Liver (tissue), 9 donors: ENCODE measurements around the gene SLC35F4. TPM values are rescaled to one million over a fixed set of nuclear protein-coding genes. Genes with fewer than 3 reads are reported as not detected.

Source experiments
- DNase-seq: peaks from one replicate; pipeline ENCODE4 v3.0.0-alpha.2; 2017; ENCODE audit warnings: low spot score
- H3K27ac ChIP-seq, 2 donors: one replicate each; pipeline ENCODE4 v1.7.0; 2013; ENCODE audit warnings: inconsistent platforms in 2 of 2, low read length in 2 of 2, control low read depth in 1 of 2, low read depth in 1 of 2, mild to moderate bottlenecking in 1 of 2
- H3K27me3 ChIP-seq, 4 donors: one replicate each; pipeline versions ENCODE4 v1.6.1 to v1.7.0; 2013; ENCODE audit warnings: low read length in 3 of 4, inconsistent platforms in 1 of 4, mild to moderate bottlenecking in 1 of 4, moderate library complexity in 1 of 4; ENCODE audit not compliant: control insufficient read depth in 4 of 4, insufficient read depth in 4 of 4
- H3K36me3 ChIP-seq, 4 donors: one replicate each; pipeline versions ENCODE4 v1.6.1 to v1.7.0; 2013; ENCODE audit warnings: low read length in 3 of 4, mild to moderate bottlenecking in 3 of 4, low read depth in 1 of 4, moderate library complexity in 1 of 4; ENCODE audit not compliant: control insufficient read depth in 4 of 4, insufficient read depth in 3 of 4
- H3K4me1 ChIP-seq, 4 donors: one replicate each; pipeline versions ENCODE4 v1.6.1 to v1.7.0; 2013; ENCODE audit warnings: low read length in 3 of 4, mild to moderate bottlenecking in 3 of 4, moderate library complexity in 1 of 4; ENCODE audit not compliant: control insufficient read depth in 4 of 4, insufficient read depth in 4 of 4
- H3K4me3 ChIP-seq, 3 donors: one replicate each; pipeline versions ENCODE4 v1.6.1 to v1.7.0; 2013; ENCODE audit warnings: low read length in 3 of 3, control low read depth in 1 of 3, low read depth in 1 of 3, mild to moderate bottlenecking in 1 of 3
- H3K9ac ChIP-seq, 2 donors: one replicate each; pipeline ENCODE4 v1.7.0; 2013; ENCODE audit warnings: low read length in 2 of 2, mild to moderate bottlenecking in 2 of 2, moderate library complexity in 2 of 2, control low read depth in 1 of 2, low read depth in 1 of 2
- H3K9me3 ChIP-seq, 4 donors: one replicate each; pipeline versions ENCODE4 v1.6.1 to v1.7.0; 2013; ENCODE audit warnings: low read length in 3 of 4; ENCODE audit not compliant: control insufficient read depth in 4 of 4
- ATF3 ChIP-seq: IDR thresholded peaks from 2 replicates; pipeline ENCODE4 v1.6.1; 2016; ENCODE audit warnings: antibody characterized with exemption
- EGR1 ChIP-seq, 2 donors: IDR thresholded peaks; 2 replicates each; pipeline ENCODE4 v1.6.1; 2016 to 2018; ENCODE audit warnings: antibody characterized with exemption in 2 of 2, low read depth in 2 of 2
- FOXA1 ChIP-seq: IDR thresholded peaks from 2 replicates; pipeline ENCODE4 v1.6.1; 2016; ENCODE audit warnings: antibody characterized with exemption
- FOXA2 ChIP-seq: IDR thresholded peaks from 2 replicates; pipeline ENCODE4 v1.6.1; 2016; ENCODE audit warnings: antibody characterized with exemption
- GABPA ChIP-seq, 2 donors: IDR thresholded peaks in 1 of 2; conservative IDR thresholded peaks in 1 of 2; 2 replicates each; pipeline ENCODE4 v1.6.1; 2016; ENCODE audit warnings: antibody characterized with exemption in 2 of 2, mild to moderate bottlenecking in 1 of 2, moderate library complexity in 1 of 2
- HNF4A ChIP-seq, 2 donors: conservative IDR thresholded peaks; 2 replicates each; pipeline ENCODE4 v1.6.1; 2016; ENCODE audit warnings: antibody characterized with exemption in 2 of 2, mild to moderate bottlenecking in 2 of 2
- HNF4G ChIP-seq: IDR thresholded peaks from 2 replicates; pipeline ENCODE4 v1.6.1; 2016; ENCODE audit warnings: antibody characterized with exemption
- JUND ChIP-seq, 2 donors: IDR thresholded peaks; 2 replicates each; pipeline ENCODE4 v1.6.1; 2016; ENCODE audit warnings: antibody characterized with exemption in 2 of 2
- MAX ChIP-seq: IDR thresholded peaks from 2 replicates; pipeline ENCODE4 v1.6.1; 2016; ENCODE audit warnings: antibody characterized with exemption
- NR2F2 ChIP-seq: IDR thresholded peaks from 2 replicates; pipeline ENCODE4 v1.6.1; 2016; ENCODE audit warnings: antibody characterized with exemption
- RAD21 ChIP-seq, 2 donors: IDR thresholded peaks; 2 replicates each; pipeline ENCODE4 v1.6.1; 2016; ENCODE audit warnings: antibody characterized with exemption in 2 of 2, mild to moderate bottlenecking in 2 of 2
- RXRA ChIP-seq, 2 donors: IDR thresholded peaks; 2 replicates each; pipeline ENCODE4 v1.6.1; 2017 to 2018; ENCODE audit warnings: antibody characterized with exemption in 2 of 2, mild to moderate bottlenecking in 1 of 2
- SP1 ChIP-seq: IDR thresholded peaks from 2 replicates; pipeline ENCODE4 v1.6.1; 2018; ENCODE audit warnings: antibody characterized with exemption, mild to moderate bottlenecking
- TAF1 ChIP-seq: conservative IDR thresholded peaks from 2 replicates; pipeline ENCODE4 v1.6.1; 2016; ENCODE audit warnings: antibody characterized with exemption, mild to moderate bottlenecking
- YY1 ChIP-seq: IDR thresholded peaks from 2 replicates; pipeline ENCODE4 v1.6.1; 2016; ENCODE audit warnings: antibody characterized with exemption, mild to moderate bottlenecking
- ZBTB33 ChIP-seq: IDR thresholded peaks from 2 replicates; pipeline ENCODE4 v1.6.1; 2016; ENCODE audit warnings: antibody characterized with exemption
- WGBS: extraction: QIAGEN DNeasy Blood & Tissue Kit; methylation state at CpG from one replicate; pipeline ENCODE4 v1.1.7; 2013; 5-methylcytosine and 5-hydroxymethylcytosine counted together
- polyA plus RNA-seq, 2 donors: library from polyadenylated mRNA; stranded (reverse) in 1 of 2; unstranded in 1 of 2; fragments of 200-250 nt in 1 of 2; fragments of >200 nt in 1 of 2; fragmentation: Nextera tagmentation in 1 of 2; extraction: Ambion mirVana in 1 of 2; gene quantifications; one replicate each; pipeline versions ENCODE4 v1.2.1 to v1.2.3, GENCODE V29; 2013 to 2015
- total RNA-seq, 2 donors: library from RNA; depleted of rRNA; stranded (reverse); fragments of >200 nt; gene quantifications; one replicate each; pipeline ENCODE4 v1.2.3, GENCODE V29; 2014
- TF ChIP-seq, protein P1 (sequence below): fragments of 150-350 bp; IDR thresholded peaks from 2 replicates; pipeline ENCODE4 v1.5.1; 2017; ENCODE audit warnings: improper control_type of control experiment, low read depth, low read length; ENCODE audit not compliant: missing input control
- TF ChIP-seq, protein P2 (sequence below): IDR thresholded peaks from 2 replicates; pipeline ENCODE4 v1.6.1; 2016; ENCODE audit warnings: antibody characterized with exemption, mild to moderate bottlenecking
- donor health status: healthy.
- donor health status: healthy.
- donor health status: healthy.
- donor health status: healthy.
- donor health status: healthy.

SLC35F4 gene
- total and polyA plus RNA-seq, 4 donors = not detected

DNA sequence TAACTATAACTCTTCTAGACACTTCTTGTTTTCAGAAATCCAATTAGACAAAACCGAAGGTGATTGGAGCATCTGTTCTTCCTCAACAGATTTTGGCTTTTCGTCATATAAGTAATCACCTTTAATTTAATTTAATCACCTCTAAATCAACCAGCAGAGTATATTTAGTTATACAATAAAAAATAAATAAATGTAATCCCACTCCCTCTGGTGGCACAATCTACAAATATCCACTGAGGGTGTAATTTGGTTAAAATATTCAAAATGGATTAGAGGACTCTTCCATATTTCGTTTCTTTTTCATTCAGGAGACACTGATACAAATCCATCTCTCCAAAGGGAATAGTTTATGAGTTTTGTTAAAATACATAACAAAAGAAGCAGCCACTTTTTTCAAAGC lies 18.3 kb upstream of the SLC35F4 start:
- DNase-seq = no peak
- Histone ChIP-seq H3K4me1 (no peaks in the 10 kb centered on the region), H3K36me3 (no peaks in the 10 kb centered on the region), H3K9me3 (no peaks in the 10 kb centered on the region), H3K4me3 (no peak overlapping the region), H3K9ac (no peak overlapping the region), H3K27ac (no peak overlapping the region), H3K27me3 (peaks cover 0 to 5% (median 0%) of the 10 kb centered on the region in 4 donors)
- 64% methylated on average over 3 of the region's 3 CpGs for WGBS
- TF ChIP-seq ZBTB33 (no peak), ATF3 (no peak), FOXA2 (no peak), MAX (no peak), JUND (IDR thresholded peaks at IDR 0.05) (no peak), RAD21 (IDR thresholded peaks at IDR 0.05) (no peak), HNF4A (conservative IDR thresholded peaks at IDR 0.05) (no peak), RXRA (IDR thresholded peaks at IDR 0.05) (no peak), TAF1 (no peak), NR2F2 (no peak), HNF4G (no peak), SP1 (no peak), EGR1 (IDR thresholded peaks at IDR 0.05; ENCODE audit: low read depth in 2 of 2) (no peak), YY1 (no peak), FOXA1 (no peak), GABPA (IDR thresholded peaks at IDR 0.05 in 1 of 2, conservative IDR thresholded peaks at IDR 0.05 in 1 of 2) (no peak)
- TF ChIP-seq, protein P1, sequence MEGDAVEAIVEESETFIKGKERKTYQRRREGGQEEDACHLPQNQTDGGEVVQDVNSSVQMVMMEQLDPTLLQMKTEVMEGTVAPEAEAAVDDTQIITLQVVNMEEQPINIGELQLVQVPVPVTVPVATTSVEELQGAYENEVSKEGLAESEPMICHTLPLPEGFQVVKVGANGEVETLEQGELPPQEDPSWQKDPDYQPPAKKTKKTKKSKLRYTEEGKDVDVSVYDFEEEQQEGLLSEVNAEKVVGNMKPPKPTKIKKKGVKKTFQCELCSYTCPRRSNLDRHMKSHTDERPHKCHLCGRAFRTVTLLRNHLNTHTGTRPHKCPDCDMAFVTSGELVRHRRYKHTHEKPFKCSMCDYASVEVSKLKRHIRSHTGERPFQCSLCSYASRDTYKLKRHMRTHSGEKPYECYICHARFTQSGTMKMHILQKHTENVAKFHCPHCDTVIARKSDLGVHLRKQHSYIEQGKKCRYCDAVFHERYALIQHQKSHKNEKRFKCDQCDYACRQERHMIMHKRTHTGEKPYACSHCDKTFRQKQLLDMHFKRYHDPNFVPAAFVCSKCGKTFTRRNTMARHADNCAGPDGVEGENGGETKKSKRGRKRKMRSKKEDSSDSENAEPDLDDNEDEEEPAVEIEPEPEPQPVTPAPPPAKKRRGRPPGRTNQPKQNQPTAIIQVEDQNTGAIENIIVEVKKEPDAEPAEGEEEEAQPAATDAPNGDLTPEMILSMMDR = no peak
- TF ChIP-seq, protein P2, sequence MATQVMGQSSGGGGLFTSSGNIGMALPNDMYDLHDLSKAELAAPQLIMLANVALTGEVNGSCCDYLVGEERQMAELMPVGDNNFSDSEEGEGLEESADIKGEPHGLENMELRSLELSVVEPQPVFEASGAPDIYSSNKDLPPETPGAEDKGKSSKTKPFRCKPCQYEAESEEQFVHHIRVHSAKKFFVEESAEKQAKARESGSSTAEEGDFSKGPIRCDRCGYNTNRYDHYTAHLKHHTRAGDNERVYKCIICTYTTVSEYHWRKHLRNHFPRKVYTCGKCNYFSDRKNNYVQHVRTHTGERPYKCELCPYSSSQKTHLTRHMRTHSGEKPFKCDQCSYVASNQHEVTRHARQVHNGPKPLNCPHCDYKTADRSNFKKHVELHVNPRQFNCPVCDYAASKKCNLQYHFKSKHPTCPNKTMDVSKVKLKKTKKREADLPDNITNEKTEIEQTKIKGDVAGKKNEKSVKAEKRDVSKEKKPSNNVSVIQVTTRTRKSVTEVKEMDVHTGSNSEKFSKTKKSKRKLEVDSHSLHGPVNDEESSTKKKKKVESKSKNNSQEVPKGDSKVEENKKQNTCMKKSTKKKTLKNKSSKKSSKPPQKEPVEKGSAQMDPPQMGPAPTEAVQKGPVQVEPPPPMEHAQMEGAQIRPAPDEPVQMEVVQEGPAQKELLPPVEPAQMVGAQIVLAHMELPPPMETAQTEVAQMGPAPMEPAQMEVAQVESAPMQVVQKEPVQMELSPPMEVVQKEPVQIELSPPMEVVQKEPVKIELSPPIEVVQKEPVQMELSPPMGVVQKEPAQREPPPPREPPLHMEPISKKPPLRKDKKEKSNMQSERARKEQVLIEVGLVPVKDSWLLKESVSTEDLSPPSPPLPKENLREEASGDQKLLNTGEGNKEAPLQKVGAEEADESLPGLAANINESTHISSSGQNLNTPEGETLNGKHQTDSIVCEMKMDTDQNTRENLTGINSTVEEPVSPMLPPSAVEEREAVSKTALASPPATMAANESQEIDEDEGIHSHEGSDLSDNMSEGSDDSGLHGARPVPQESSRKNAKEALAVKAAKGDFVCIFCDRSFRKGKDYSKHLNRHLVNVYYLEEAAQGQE = no peak
